B cell (primary cell): ENCODE data around the gene ITPR2. TPM values are rescaled to one million over a fixed set of nuclear protein-coding genes. Genes with fewer than 3 reads are reported as not detected.

Experiments used
- ATAC-seq: fragments of 200-7000 bp; cut with Tn5 transposase; one replicate; pipeline ENCODE4 v1.10.0; 2021; ENCODE audit warnings: low read depth, mild to moderate bottlenecking, moderate number of reproducible peaks, moderate library complexity
- CTCF ChIA-PET: fragments of 350-600 bp; sonication (Branson Sonifier 250); formaldehyde crosslinking; loops from one replicate; lab custom pipeline; 2021; ENCODE audit warnings: antibody characterized with exemption, inconsistent platforms; lab: Charles Lee
- POLR2A ChIA-PET: fragments of 350-600 bp; sonication (Branson Sonifier 250); formaldehyde crosslinking; loops from one replicate; lab custom pipeline; 2021; ENCODE audit warnings: antibody characterized with exemption; lab: Charles Lee
- DNase-seq: peaks from one replicate; pipeline ENCODE4 v3.0.0; 2013
- H2AFZ ChIP-seq: 2 replicates; pipeline ENCODE4 v1.6.1; 2012; ENCODE audit warnings: mild to moderate bottlenecking, low read depth, low read length; ENCODE audit not compliant: insufficient read depth, poor library complexity, severe bottlenecking
- H3K27ac ChIP-seq, 2 donors: 1 replicate in 1 of 2; 2 replicates in 1 of 2; pipeline ENCODE4 v1.5.1; 2012 to 2013; ENCODE audit warnings: low read length in 2 of 2, mild to moderate bottlenecking in 2 of 2, moderate library complexity in 1 of 2
- H3K27me3 ChIP-seq, 4 experiments: fragments of 200-600 bp in 1 of 4; sonication (generic) in 1 of 4; replicated peaks in 1 of 4; 1 replicate in 2 of 4; 2 replicates in 2 of 4; pipeline versions ENCODE4 v1.6.1 to v1.7.0; 2013 to 2016; ENCODE audit warnings: low read length in 3 of 4, mild to moderate bottlenecking in 2 of 4, mixed read lengths in 1 of 4, moderate library complexity in 1 of 4; ENCODE audit not compliant: insufficient read depth in 4 of 4, control insufficient read depth in 3 of 4; ENCODE audit errors: control extremely low read depth in 1 of 4
- H3K36me3 ChIP-seq, 2 experiments: replicated peaks in 1 of 2; 1 replicate in 1 of 2; 2 replicates in 1 of 2; pipeline versions ENCODE4 v1.6.1 to v1.7.1; 2013; ENCODE audit warnings: low read length in 1 of 2; ENCODE audit not compliant: insufficient read depth in 2 of 2, control insufficient read depth in 1 of 2; ENCODE audit errors: control extremely low read depth in 1 of 2, extremely low read depth in 1 of 2
- H3K4me1 ChIP-seq, 2 donors: fragments of 200-600 bp in 1 of 2; sonication (generic) in 1 of 2; 1 replicate in 1 of 2; 2 replicates in 1 of 2; pipeline versions ENCODE4 v1.5.1 to v1.6.1; 2013 to 2017; ENCODE audit warnings: low read length in 2 of 2; ENCODE audit not compliant: control insufficient read depth in 2 of 2, insufficient read depth in 2 of 2
- H3K4me2 ChIP-seq: replicated peaks from 2 replicates; pipeline ENCODE3; 2012; ENCODE audit warnings: mild to moderate bottlenecking, low read depth, low read length; ENCODE audit not compliant: poor library complexity, severe bottlenecking
- H3K4me3 ChIP-seq, 5 experiments: fragments of 200-600 bp in 1 of 5; sonication (generic) in 1 of 5; 1 replicate in 3 of 5; 2 replicates in 2 of 5; pipeline versions ENCODE4 v1.5.1 to v1.7.0; 2011 to 2016; ENCODE audit warnings: low read length in 4 of 5, mild to moderate bottlenecking in 4 of 5, low read depth in 2 of 5, control low read depth in 1 of 5, moderate library complexity in 1 of 5; ENCODE audit not compliant: insufficient read depth in 1 of 5; ENCODE audit errors: control extremely low read depth in 1 of 5, extremely low read depth in 1 of 5
- H3K79me2 ChIP-seq: fragments of 200-600 bp; sonication (generic); one replicate; pipeline ENCODE4 v1.6.0; 2016; ENCODE audit warnings: low read length; ENCODE audit not compliant: control insufficient read depth, insufficient read depth
- H3K9ac ChIP-seq: fragments of 200-600 bp; sonication (generic); 2 replicates; pipeline ENCODE4 v1.6.1; 2017; ENCODE audit warnings: mild to moderate bottlenecking, low read length, moderate library complexity
- H3K9me3 ChIP-seq, 3 donors: one replicate each; pipeline versions ENCODE4 v1.6.1 to v1.7.1; 2013; ENCODE audit warnings: low read length in 2 of 3; ENCODE audit not compliant: control insufficient read depth in 2 of 3, insufficient read depth in 1 of 3; ENCODE audit errors: control extremely low read depth in 1 of 3
- H4K20me1 ChIP-seq: 2 replicates; pipeline ENCODE4 v1.6.0; 2012; ENCODE audit warnings: mild to moderate bottlenecking, low read length; ENCODE audit not compliant: insufficient read depth, control insufficient read depth, poor library complexity, severe bottlenecking
- H3K27ac Mint-ChIP-seq: one replicate; pipeline ENCODE4 v1.8.0; 2021; ENCODE audit warnings: mixed read lengths
- H3K27me3 Mint-ChIP-seq: one replicate; pipeline ENCODE4 v1.8.0; 2021; ENCODE audit warnings: mixed read lengths
- H3K4me1 Mint-ChIP-seq: one replicate; pipeline ENCODE4 v1.8.0; 2021; ENCODE audit warnings: mixed read lengths
- H3K4me3 Mint-ChIP-seq: one replicate; pipeline ENCODE4 v1.8.0; 2021; ENCODE audit warnings: mixed read lengths
- H3K9me3 Mint-ChIP-seq: one replicate; pipeline ENCODE4 v1.8.0; 2022; ENCODE audit warnings: mixed read lengths; ENCODE audit not compliant: insufficient read depth
- CTCF ChIP-seq: fragments of 200-600 bp; IDR thresholded peaks from one replicate; pipeline ENCODE4 v1.8.0; 2022; ENCODE audit warnings: antibody characterized with exemption, mild to moderate bottlenecking
- EZH2 ChIP-seq: IDR thresholded peaks from 2 replicates; pipeline ENCODE4 v1.6.1; 2012; ENCODE audit warnings: borderline replicate concordance, low read depth, mild to moderate bottlenecking, moderate library complexity, low read length; ENCODE audit not compliant: insufficient read depth, poor library complexity, severe bottlenecking
- WGBS: methylation state at CpG from one replicate; pipeline ENCODE4 v1.1.5; 2013; ENCODE audit warnings: missing lambda C conversion rate; ENCODE audit not compliant: insufficient coverage; 5-methylcytosine and 5-hydroxymethylcytosine counted together
- intact Hi-C: fragments of 100-400 bp; cut with micrococcal nuclease; formaldehyde crosslinking; loops from one replicate; pipeline ENCODE4 v1.10.0; 2022
- polyA plus RNA-seq: library from polyadenylated mRNA; depleted of rRNA; stranded (reverse); fragments of >200 nt; gene quantifications from 2 replicates; pipeline ENCODE4 v1.2.3, GENCODE V29; 2012
- total RNA-seq, 2 donors: library from RNA; stranded (reverse); fragments of 120-200 nt in 1 of 2; gene quantifications; 1 replicate in 1 of 2; 2 replicates in 1 of 2; pipeline versions ENCODE4 v1.2.3 to v1.2.4, GENCODE V29; 2013 to 2022

ITPR2 gene
- total and polyA plus RNA-seq, 2 donors (not counting 1 experiment from before 2014, with no cell fraction given) = 4.3 to 113 TPM

- H3K4me3 Mint-ChIP-seq = no peak overlapping the region
- H3K36me3 ChIP-seq = peaks cover 0 to 9% of the 10 kb centered on the region in 2 experiments
- peaks cover 0 to 3% of the 10 kb centered on the region in 2 donors for H3K4me1 ChIP-seq
- no peak overlapping the region for H2AFZ ChIP-seq
- no peak overlapping the region for H3K27ac Mint-ChIP-seq
- 94% methylated on average over 5 of the region's 8 CpGs for WGBS
- H3K4me1 Mint-ChIP-seq = peaks cover 19% of the 10 kb centered on the region
- H3K27ac ChIP-seq = no peak overlapping the region
- intact Hi-C loops = loop anchor here (10.0 kb wide), 1 partner anchor 111 kb away; the partner anchor contains the start of gene ITPR2
- H3K9ac ChIP-seq = no peak overlapping the region
- peaks cover 10% of the 10 kb centered on the region for H3K79me2 ChIP-seq
- H3K4me3 ChIP-seq = no peak overlapping the region
- no peak for ATAC-seq
- TF ChIP-seq CTCF (no peak), EZH2 (no peak)
- no peak overlapping the region for H3K4me2 ChIP-seq
- H3K9me3 ChIP-seq = peaks cover 0 to under 1% (median 0%) of the 10 kb centered on the region in 3 donors
- H3K27me3 Mint-ChIP-seq = no peaks in the 10 kb centered on the region
- H3K9me3 Mint-ChIP-seq = no peaks in the 10 kb centered on the region
- peaks cover 4% of the 10 kb centered on the region for H4K20me1 ChIP-seq
- CTCF ChIA-PET = interaction anchor here (0.8 kb wide), 1 partner anchor 9 kb away, joined by 3 read pairs; no protein-coding TSS in a partner anchor
- H3K27me3 ChIP-seq = no peaks in the 10 kb centered on the region
- DNase-seq = no peak
- POLR2A ChIA-PET = no interaction called here
Observed at GRCh38 chr12:26723379-26724308, 109.3 kb downstream of the ITPR2 start.

GRCh38 chr12:26721800-26722199 is 111.2 kb downstream of the ITPR2 start:
- Mint-ChIP-seq H3K27me3 (no peaks in the 10 kb centered on the region), H3K4me1 (peaks cover 9% of the 10 kb centered on the region), H3K4me3 (no peak overlapping the region), H3K9me3 (no peaks in the 10 kb centered on the region), H3K27ac (no peak overlapping the region)
- H2AFZ ChIP-seq = no peak overlapping the region
- no peaks in the 10 kb centered on the region for H3K27me3 ChIP-seq
- peaks cover 0 to 9% of the 10 kb centered on the region in 2 experiments for H3K36me3 ChIP-seq
- no peak for DNase-seq
- no peak overlapping the region for H3K27ac ChIP-seq
- H4K20me1 ChIP-seq = no peaks in the 10 kb centered on the region
- ChIA-PET POLR2A (no interaction called here), CTCF (interaction anchor here (0.6 to 1.0 kb wide), 2 partner anchors 20 to 95 kb away, joined by 3 read pairs; no protein-coding TSS in a partner anchor)
- H3K79me2 ChIP-seq = no peaks in the 10 kb centered on the region
- intact Hi-C loops = loop anchor here (10.0 kb wide), 1 partner anchor 113 kb away; the partner anchor contains the start of gene ITPR2
- H3K4me3 ChIP-seq = no peak overlapping the region
- no peak overlapping the region for H3K9ac ChIP-seq
- no peak for ATAC-seq
- TF ChIP-seq EZH2 = no peak
- no peak for TF ChIP-seq CTCF
- H3K4me2 ChIP-seq = no peak overlapping the region
- no peaks in the 10 kb centered on the region for H3K4me1 ChIP-seq
- no peaks in the 10 kb centered on the region for H3K9me3 ChIP-seq
- WGBS = 75% methylated on average over 2 of the region's 2 CpGs
